K562 (cell line): ENCODE data around the gene TENM4. TPM values are rescaled to one million over a fixed set of nuclear protein-coding genes. Genes with fewer than 3 reads are reported as not detected.

ENCODE experiments used
- ATAC-seq: fragments of 200-7000 bp; cut with Tn5 transposase; 3 replicates; pipeline ENCODE4 v1.9.1; 2020; ENCODE audit warnings: moderate library complexity
- BruUV-seq: library from RNA; stranded (reverse); fragments of 400-500 nt; replicated peaks from 2 replicates; lab custom pipeline; 2021; lab: Mats Ljungman, UMichigan
- CTCF ChIA-PET: fragments of 300-600 bp; formaldehyde crosslinking; extraction: SDS; loops from one replicate; lab custom pipeline; 2021; ENCODE audit warnings: low intra/inter-chr PET ratio; lab: Yijun Ruan, JAX
- POLR2A ChIA-PET: fragments of 300-600, 350-650 bp; sonication (Branson Sonifier 250); formaldehyde crosslinking; extraction: SDS; loops from one replicate; lab custom pipeline; 2021; ENCODE audit warnings: antibody characterized with exemption, inconsistent platforms; lab: Yijun Ruan, JAX
- DNase-seq, 4 experiments: peaks; one replicate each; pipeline versions ENCODE4 v3.0.0 to v3.0.0-alpha.2; 2011 to 2018; ENCODE audit warnings: low spot score in 3 of 4, mixed read lengths in 3 of 4; ENCODE audit errors: extremely low read depth in 1 of 4
- FAIRE-seq: peaks from 2 replicates; lab custom pipeline; 2011; peaks lifted over from hg19 to GRCh38; lab: Jason Lieb, UNC
- H2AFZ ChIP-seq: 2 replicates; pipeline ENCODE4 v1.6.0; 2011; ENCODE audit warnings: low read depth, low read length, control low read depth, inconsistent platforms
- H3K27ac ChIP-seq: fragments of 200-600 bp; 3 replicates; pipeline ENCODE4 v1.8.0; 2011; ENCODE audit warnings: low read depth, mild to moderate bottlenecking, control low read depth, inconsistent platforms, low read length, moderate library complexity, mixed read lengths; ENCODE audit errors: extremely low read depth
- H3K27me3 ChIP-seq, 2 experiments: fragments of 300-600 bp in 1 of 2; 2 replicates in 1 of 2; 3 replicates in 1 of 2; pipeline versions ENCODE4 v1.6.0 to v1.8.0; 2011; ENCODE audit warnings: inconsistent platforms in 2 of 2, low read length in 2 of 2, mild to moderate bottlenecking in 1 of 2, mixed read lengths in 1 of 2, moderate library complexity in 1 of 2; ENCODE audit not compliant: control insufficient read depth in 2 of 2, insufficient read depth in 2 of 2
- H3K36me3 ChIP-seq: fragments of 300-600 bp; 3 replicates; pipeline ENCODE4 v1.8.0; 2011; ENCODE audit warnings: mild to moderate bottlenecking, low read length, inconsistent platforms; ENCODE audit not compliant: control insufficient read depth, insufficient read depth
- H3K4me1 ChIP-seq, 2 experiments: fragments of 200-600 bp in 1 of 2; replicated peaks in 1 of 2; 2 replicates in 1 of 2; 3 replicates in 1 of 2; pipeline versions ENCODE4 v1.5.1 to v1.8.0; 2011; ENCODE audit warnings: inconsistent platforms in 2 of 2, low read length in 2 of 2, mild to moderate bottlenecking in 1 of 2, mixed read lengths in 1 of 2, moderate library complexity in 1 of 2; ENCODE audit not compliant: control insufficient read depth in 2 of 2, insufficient read depth in 2 of 2
- H3K4me2 ChIP-seq: 2 replicates; pipeline ENCODE4 v1.6.1; 2011; ENCODE audit warnings: low read length, control low read depth, inconsistent platforms, mixed read lengths; ENCODE audit not compliant: insufficient read depth
- H3K4me3 ChIP-seq: fragments of 200-600 bp; sonication (generic), shearing (Covaris generic); 2 replicates; pipeline ENCODE4 v1.5.1; 2016; ENCODE audit warnings: control low read depth, inconsistent platforms
- H3K79me2 ChIP-seq: fragments of 200-600 bp; 3 replicates; pipeline ENCODE4 v1.8.0; 2011; ENCODE audit warnings: low read length, inconsistent platforms; ENCODE audit not compliant: control insufficient read depth, insufficient read depth
- H3K9ac ChIP-seq, 2 experiments: 2 replicates each; pipeline versions ENCODE4 v1.6.0 to v1.6.1; 2011; ENCODE audit warnings: low read depth in 2 of 2, low read length in 2 of 2, control low read depth in 1 of 2, inconsistent platforms in 1 of 2, mild to moderate bottlenecking in 1 of 2, mixed read lengths in 1 of 2; ENCODE audit not compliant: insufficient read depth in 1 of 2
- H3K9me1 ChIP-seq: one replicate; pipeline ENCODE4 v1.6.0; 2011; ENCODE audit warnings: inconsistent platforms, mild to moderate bottlenecking, low read length, moderate library complexity; ENCODE audit not compliant: control insufficient read depth, insufficient read depth
- H3K9me3 ChIP-seq: replicated peaks from 2 replicates; pipeline ENCODE4 v1.5.1; 2011; ENCODE audit warnings: low read depth, low read length, inconsistent platforms; ENCODE audit not compliant: control insufficient read depth, insufficient read depth
- H4K20me1 ChIP-seq: replicated peaks from 2 replicates; pipeline ENCODE4 v1.6.1; 2011; ENCODE audit warnings: low read length, inconsistent platforms, mixed read lengths; ENCODE audit not compliant: control insufficient read depth, insufficient read depth
- BCOR ChIP-seq: fragments of 450-650 bp; IDR thresholded peaks from 2 replicates; pipeline ENCODE4 v1.6.1; 2016
- CREB3 ChIP-seq: fragments of 450-650 bp; conservative IDR thresholded peaks from 2 replicates; pipeline ENCODE4 v1.6.1; 2016; ENCODE audit warnings: missing genetic modification characterization, low read depth, mild to moderate bottlenecking, missing compliant biosample characterization, moderate library complexity
- DIDO1 ChIP-seq: fragments of 450-650 bp; IDR thresholded peaks from 2 replicates; pipeline ENCODE4 v1.6.1; 2016; ENCODE audit warnings: low read depth, missing biosample characterization, missing genetic modification characterization
- EGR1 ChIP-seq: fragments of 450-650 bp; conservative IDR thresholded peaks from 2 replicates; pipeline ENCODE4 v1.6.1; 2017; ENCODE audit warnings: mild to moderate bottlenecking
- HDAC8 ChIP-seq: fragments of 450-650 bp; IDR thresholded peaks from 2 replicates; pipeline ENCODE4 v1.6.1; 2016; ENCODE audit warnings: mild to moderate bottlenecking, missing genetic modification characterization, moderate library complexity, missing compliant biosample characterization
- HEY1 ChIP-seq: fragments of 250-450 bp; sonication (Bioruptor Pico); IDR thresholded peaks from 2 replicates; pipeline ENCODE4 v1.5.0; 2020; ENCODE audit warnings: mild to moderate bottlenecking, moderate library complexity, borderline replicate concordance
- HNRNPK ChIP-seq: fragments of 200-400 bp; formaldehyde crosslinking; IDR thresholded peaks from one replicate; pipeline ENCODE4 v1.6.1; 2018; ENCODE audit warnings: mild to moderate bottlenecking, low read depth, low read length; ENCODE audit not compliant: poor library complexity, severe bottlenecking
- JUND ChIP-seq, 2 experiments: IDR thresholded peaks; 2 replicates in 1 of 2; 3 replicates in 1 of 2; pipeline ENCODE4 v1.6.1; 2011; ENCODE audit warnings: borderline replicate concordance in 2 of 2, low read depth in 2 of 2, low read length in 2 of 2, improper control_type of control experiment in 1 of 2, missing biosample characterization in 1 of 2, missing genetic modification characterization in 1 of 2, missing genetic modification reagents in 1 of 2
- RBM15 ChIP-seq: fragments of 200-400 bp; formaldehyde crosslinking; IDR thresholded peaks from 2 replicates; pipeline ENCODE4 v1.6.1; 2018; ENCODE audit warnings: mild to moderate bottlenecking, low read length, moderate library complexity; ENCODE audit not compliant: insufficient read depth
- SAFB ChIP-seq: fragments of 200-400 bp; formaldehyde crosslinking; IDR thresholded peaks from 2 replicates; pipeline ENCODE4 v1.6.1; 2017; ENCODE audit warnings: low read depth, low read length, borderline replicate concordance
- TCF7L2 ChIP-seq: fragments of 150-350 bp; IDR thresholded peaks from 2 replicates; pipeline ENCODE4 v1.6.1; 2016; ENCODE audit warnings: low read depth, mild to moderate bottlenecking, low read length, moderate library complexity
- TRIM25 ChIP-seq: fragments of 450-650 bp; IDR thresholded peaks from 2 replicates; pipeline ENCODE4 v1.7.0; 2016; ENCODE audit warnings: borderline replicate concordance
- ZBTB9 ChIP-seq: fragments of 450-650 bp; formaldehyde crosslinking; IDR thresholded peaks from 2 replicates; pipeline ENCODE4 v1.4.0; 2020; ENCODE audit warnings: mild to moderate bottlenecking, moderate library complexity
- ZNF431 ChIP-seq: sonication (generic); formaldehyde crosslinking; IDR thresholded peaks from 2 replicates; pipeline ENCODE4 v1.8.0; 2022; ENCODE audit warnings: mild to moderate bottlenecking, missing genetic modification reagents
- ZNF655 ChIP-seq: fragments of 250-450 bp; sonication (Bioruptor Pico); IDR thresholded peaks from 2 replicates; pipeline ENCODE4 v1.5.0; 2021
- ZNF830 ChIP-seq: fragments of 250-450 bp; sonication (Bioruptor Pico); IDR thresholded peaks from 2 replicates; pipeline ENCODE4 v1.5.0; 2021; ENCODE audit warnings: mild to moderate bottlenecking
- WGBS: fragments of 100-300 bp; shearing (Covaris generic); methylation state at CpG from one replicate; pipeline ENCODE4 v1.1.6; 2016; ENCODE audit warnings: low coverage, mixed read lengths; ENCODE audit not compliant: insufficient coverage; ENCODE audit errors: missing lambda C conversion rate; 5-methylcytosine and 5-hydroxymethylcytosine counted together
- in situ Hi-C: fragments of 300-500 bp; cut with MboI; formaldehyde crosslinking; loops from 4 replicates; pipeline ENCODE4 v1.15.0; 2018; ENCODE audit warnings: inconsistent platforms, mixed read lengths
- intact Hi-C: fragments of 100-400 bp; cut with micrococcal nuclease; formaldehyde crosslinking; loops from 2 replicates; pipeline ENCODE4 v1.14.2; 2022
- polyA plus RNA-seq, 8 experiments: library from polyadenylated mRNA; depleted of rRNA in 4 of 8; stranded (reverse) in 5 of 8; unstranded in 3 of 8; fragments of >200 nt; fragmentation: Nextera tagmentation in 2 of 8; fragmentation: Illumina TruSeq in 1 of 8; extraction: Ambion mirVana in 2 of 8; extraction: Trizol in 1 of 8; gene quantifications; 2 replicates each; pipeline versions ENCODE4 v1.2.1 to v1.2.3, GENCODE V29; 2011 to 2014; ENCODE audit warnings: inconsistent platforms in 1 of 8, missing spikeins in 1 of 8
- total RNA-seq, 7 experiments: library from RNA; depleted of rRNA in 6 of 7; stranded (reverse); fragments of >200 nt in 6 of 7; fragmentation: Illumina TruSeq in 2 of 7; extraction: Trizol in 2 of 7; gene quantifications; 2 replicates each; pipeline versions ENCODE4 v1.2.1 to v1.2.3, GENCODE V29; 2011 to 2021; ENCODE audit warnings: low replicate concordance in 1 of 7

The TENM4 gene
- total and polyA plus RNA-seq, 9 of the 15 experiments (the other 6 are each of a cell fraction or from before 2014, with no cell fraction given), result 0.16 TPM; not detected in 8

- TF ChIP-seq ZBTB9 (CRISPR knock-in tag), result no peak
- TF ChIP-seq BCOR, result no peak
- no peak for TF ChIP-seq EGR1
- no peak for TF ChIP-seq HDAC8 (tag)
- no peak for TF ChIP-seq HEY1 (CRISPR knock-in tag)
- TF ChIP-seq TCF7L2, result no peak
- no peak for TF ChIP-seq CREB3 (tag)
- no peak for TF ChIP-seq ZNF431 (CRISPR knock-in tag)
Observed at GRCh38 chr11:79242616-79243015, 198.2 kb downstream of the TENM4 start (continued).

GRCh38 chr11:79241852-79242241 lies 199.0 kb downstream of the TENM4 start:
- no TSS peak for BruUV-seq
- Histone ChIP-seq H3K79me2 (no peaks in the 10 kb centered on the region), H3K27ac (no peak overlapping the region), H3K27me3 (peaks cover 0 to 14% of the 10 kb centered on the region in 2 experiments; a peak in 1 of 5 replicates), H3K4me2 (no peak overlapping the region), H3K36me3 (no peaks in the 10 kb centered on the region), H3K9me1 (no peaks in the 10 kb centered on the region), H2AFZ (no peak overlapping the region), H4K20me1 (no peaks in the 10 kb centered on the region), H3K4me1 (no peaks in the 10 kb centered on the region), H3K4me3 (no peak overlapping the region)
- POLR2A ChIA-PET, result no interaction called here
- in situ Hi-C loops, result no loop called here
- no peak for FAIRE-seq
- no peak for DNase-seq
- CTCF ChIA-PET, result no interaction called here
- intact Hi-C loops, result no loop called here
- 0% methylated on average over 7 of the region's 7 CpGs for WGBS
- TF ChIP-seq ZNF655 (CRISPR knock-in tag) (no peak), ZNF830 (CRISPR knock-in tag) (no peak), HNRNPK (no peak), JUND (IDR thresholded peaks at IDR 0.05; ENCODE audit: borderline replicate concordance, low read depth, low read length) (no peak), JUND (tag; IDR thresholded peaks at IDR 0.05; ENCODE audit: borderline replicate concordance, low read depth, low read length) (no peak), RBM15 (no peak), TRIM25 (no peak), DIDO1 (tag) (no peak), SAFB (no peak)
- TF ChIP-seq, all 486 proteins: peak for 0
- Histone ChIP-seq H3K9me3 (no peaks in the 10 kb centered on the region), H3K9ac (no peak overlapping the region)
- no peak for ATAC-seq
